Measurements from ENCODE around the gene ROMO1.

The ROMO1 gene

DNA sequence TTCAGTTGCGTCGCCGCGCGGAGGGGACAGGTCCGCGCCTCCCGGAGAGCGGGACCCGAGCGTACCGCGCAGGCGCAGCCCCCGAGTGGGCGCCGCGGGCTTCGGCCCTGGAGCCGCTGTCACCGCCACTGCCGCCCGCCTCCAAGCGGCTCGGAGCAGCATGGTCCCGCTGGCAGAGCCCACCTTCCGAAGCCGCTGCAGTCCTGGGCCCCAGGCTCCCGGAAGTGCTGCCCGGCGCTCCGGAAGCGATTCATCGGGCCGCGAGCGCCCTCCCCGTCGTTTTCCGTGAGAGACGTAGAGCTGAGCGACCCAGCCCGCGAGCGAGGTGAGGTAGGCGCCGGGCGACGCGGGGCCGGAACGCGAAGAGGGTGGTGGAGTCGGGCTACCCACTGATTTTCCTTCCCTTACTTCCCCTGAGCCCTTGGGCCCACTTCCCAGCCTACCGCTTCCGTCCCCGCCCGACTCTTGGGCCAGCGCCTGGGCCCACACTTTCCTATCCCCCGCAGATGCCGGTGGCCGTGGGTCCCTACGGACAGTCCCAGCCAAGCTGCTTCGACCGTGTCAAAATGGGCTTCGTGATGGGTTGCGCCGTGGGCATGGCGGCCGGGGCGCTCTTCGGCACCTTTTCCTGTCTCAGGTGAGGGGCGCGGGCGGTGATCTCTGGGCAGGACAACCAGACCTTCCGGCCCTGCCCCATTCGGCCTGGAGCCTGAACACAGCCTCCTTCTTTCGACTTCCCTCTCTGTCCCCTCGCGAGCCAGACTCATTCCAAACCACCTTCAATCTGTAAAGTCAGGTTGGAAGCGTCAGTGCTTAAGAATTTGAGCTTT, at the start of gene ROMO1, which contains the start of gene NFS1:
Gene ROMO1 (plus strand): TSS at position 279 of the 830 bp plus-strand sequence. CDS start 228 bp downstream, at position 507.
Gene NFS1 (minus strand): TSS at position 226 of the 830 bp plus-strand sequence. CDS start 64 bp downstream, at position 162.
- peak; percentile 86 for DNase-seq (ENCODE audit: low spot score)

DNA sequence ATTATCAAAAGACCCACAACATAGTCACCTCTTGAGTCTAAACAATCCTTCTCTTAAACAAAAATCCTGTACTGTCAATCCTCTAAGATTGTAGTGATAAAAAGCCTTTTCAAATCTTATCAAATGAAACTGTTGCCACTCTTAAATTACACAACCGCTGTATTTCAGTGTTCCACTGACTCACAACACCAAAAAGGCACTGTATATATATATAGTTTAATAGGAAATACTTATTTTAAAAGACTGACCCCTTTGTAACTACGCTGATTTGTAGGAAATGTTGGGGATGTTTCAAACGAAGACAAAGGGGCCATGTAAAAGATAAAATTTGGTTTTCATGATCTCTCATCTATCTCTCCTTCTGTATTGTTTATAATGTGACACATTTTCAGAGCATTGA, 48.6 kb upstream of the ROMO1 start:
- no peak for DNase-seq (ENCODE audit: low spot score)

DNA sequence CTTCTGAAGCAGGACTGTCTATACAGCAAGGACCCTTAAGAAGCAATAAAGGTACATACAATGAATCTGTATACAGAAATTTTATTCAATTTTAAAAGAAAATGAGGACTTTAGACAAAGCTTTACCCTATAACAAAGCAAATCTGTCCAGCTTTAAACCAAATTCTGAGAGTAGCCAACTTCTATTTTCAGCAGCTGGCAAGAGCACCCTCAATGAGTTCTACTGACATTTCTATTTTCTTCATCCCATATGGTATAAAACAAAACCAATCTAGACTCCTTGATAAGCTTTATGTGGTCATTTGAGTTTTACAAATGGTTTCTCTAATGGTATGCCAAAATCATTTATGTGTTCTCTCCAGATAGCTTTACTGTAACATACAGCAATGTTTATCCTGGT, 47.2 kb upstream of the ROMO1 start:
- no peak for DNase-seq (ENCODE audit: low spot score)

DNA sequence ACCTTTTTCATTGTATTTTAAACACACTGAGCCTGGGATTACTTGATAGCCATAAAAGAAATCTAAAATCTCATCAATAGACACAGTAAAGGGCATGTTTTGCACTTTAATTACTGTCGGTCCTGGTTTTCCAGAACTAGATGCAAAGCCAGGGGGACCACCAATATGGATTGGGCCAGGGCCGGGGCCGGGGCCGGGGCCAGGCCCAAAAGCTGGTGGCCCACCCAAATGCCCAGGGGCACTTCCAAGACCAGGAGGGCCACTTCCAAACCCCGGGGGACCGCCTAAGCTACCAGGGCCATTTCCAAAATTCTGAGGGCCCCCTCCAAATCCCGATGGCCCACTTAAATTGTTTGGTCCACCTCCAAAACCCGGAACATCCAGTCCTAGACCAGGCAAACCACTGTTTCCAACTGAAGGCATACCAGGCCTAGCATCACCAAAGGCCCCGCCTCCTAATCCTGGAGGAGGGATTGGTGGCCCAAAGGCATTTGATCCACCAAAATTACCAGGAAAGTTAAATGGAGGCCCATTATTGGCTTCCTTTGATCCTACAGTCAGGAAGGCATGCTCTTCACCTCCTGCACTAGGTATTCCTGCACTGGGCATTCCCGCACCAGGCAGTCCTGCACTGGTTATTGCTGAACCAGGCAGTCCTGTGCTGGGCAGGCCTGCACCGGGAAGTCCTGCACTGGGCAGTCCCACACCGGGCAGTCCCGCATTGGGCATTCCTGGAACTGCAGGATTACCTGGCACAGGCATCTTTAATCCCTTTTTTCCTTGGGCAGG, 46.4 kb upstream of the ROMO1 start:
- DNase-seq (ENCODE audit: low spot score), result no peak

DNA sequence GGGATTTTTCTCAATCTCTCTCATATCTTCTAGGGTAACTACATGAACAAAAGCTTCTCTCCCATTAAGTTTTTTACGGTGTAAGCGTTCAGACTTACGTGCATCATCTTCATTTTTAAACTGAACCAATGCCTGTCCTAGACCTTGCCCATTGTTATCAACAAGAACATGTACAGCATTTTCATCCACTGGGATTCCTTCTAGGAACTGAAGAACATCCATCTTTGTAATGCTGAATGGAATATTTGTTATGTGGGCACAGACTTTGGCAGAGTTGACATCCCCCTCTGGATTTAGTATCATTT, 45.8 kb upstream of the ROMO1 start:
- no peak for DNase-seq (ENCODE audit: low spot score)

DNA sequence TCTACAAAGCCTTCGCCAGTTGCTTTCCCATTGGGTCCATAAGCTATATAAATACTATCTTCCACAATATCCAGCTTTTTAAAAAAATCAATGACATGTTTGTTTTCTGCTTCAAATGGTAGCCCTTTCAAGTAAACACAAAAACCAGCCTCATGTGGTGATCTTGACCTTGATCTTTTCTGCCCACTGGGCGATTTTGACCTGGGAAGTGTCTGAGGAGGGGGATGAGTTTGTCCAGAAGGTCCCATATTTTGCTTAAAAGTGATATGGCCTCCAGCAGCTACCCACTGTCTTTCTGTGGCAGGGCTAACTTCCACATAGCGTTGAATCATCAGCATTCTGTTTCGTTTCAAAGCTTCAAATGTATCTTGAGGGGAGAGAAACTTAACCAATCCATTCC, 45.3 kb upstream of the ROMO1 start:
- DNase-seq (ENCODE audit: low spot score), result no peak

DNA sequence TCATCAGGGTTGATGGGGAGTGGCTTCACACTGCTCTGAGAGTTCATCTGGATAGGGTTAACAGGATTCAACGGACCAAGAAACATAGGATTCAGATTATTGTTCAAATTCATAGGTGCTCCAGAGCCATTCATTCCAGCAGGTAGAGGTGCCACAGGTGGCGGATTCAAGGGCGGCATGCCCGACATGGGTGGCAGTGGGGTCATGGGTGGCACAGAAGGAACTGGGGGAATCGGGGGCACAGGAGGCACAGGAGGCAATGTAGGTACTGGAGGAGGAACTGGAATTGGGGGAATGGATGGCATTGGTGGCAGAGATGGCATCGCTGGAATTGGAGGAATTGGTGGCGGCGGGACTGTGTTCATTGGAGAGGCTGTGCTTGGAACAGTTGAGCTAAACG, 44.8 kb upstream of the ROMO1 start:
- DNase-seq (ENCODE audit: low spot score), result no peak

DNA sequence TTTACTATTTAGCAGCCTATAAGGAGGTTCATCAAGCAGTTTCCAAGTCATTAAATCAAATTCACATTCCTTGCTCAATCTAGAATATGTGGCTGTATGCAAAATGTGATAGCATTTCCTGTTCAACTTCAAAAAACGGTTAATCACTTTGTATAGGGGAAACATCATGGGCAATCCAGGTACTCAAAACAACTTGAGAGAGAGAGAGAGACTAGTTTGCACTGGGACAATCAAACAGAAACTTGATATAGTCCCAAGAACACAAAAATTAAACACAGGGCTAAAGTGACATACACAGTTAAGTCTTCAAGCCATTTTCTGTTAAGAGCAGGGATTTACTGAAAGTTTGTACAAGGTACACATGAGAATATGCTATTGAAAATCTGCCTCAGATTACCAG, 41.9 kb upstream of the ROMO1 start:
- DNase-seq (ENCODE audit: low spot score), result no peak

DNA sequence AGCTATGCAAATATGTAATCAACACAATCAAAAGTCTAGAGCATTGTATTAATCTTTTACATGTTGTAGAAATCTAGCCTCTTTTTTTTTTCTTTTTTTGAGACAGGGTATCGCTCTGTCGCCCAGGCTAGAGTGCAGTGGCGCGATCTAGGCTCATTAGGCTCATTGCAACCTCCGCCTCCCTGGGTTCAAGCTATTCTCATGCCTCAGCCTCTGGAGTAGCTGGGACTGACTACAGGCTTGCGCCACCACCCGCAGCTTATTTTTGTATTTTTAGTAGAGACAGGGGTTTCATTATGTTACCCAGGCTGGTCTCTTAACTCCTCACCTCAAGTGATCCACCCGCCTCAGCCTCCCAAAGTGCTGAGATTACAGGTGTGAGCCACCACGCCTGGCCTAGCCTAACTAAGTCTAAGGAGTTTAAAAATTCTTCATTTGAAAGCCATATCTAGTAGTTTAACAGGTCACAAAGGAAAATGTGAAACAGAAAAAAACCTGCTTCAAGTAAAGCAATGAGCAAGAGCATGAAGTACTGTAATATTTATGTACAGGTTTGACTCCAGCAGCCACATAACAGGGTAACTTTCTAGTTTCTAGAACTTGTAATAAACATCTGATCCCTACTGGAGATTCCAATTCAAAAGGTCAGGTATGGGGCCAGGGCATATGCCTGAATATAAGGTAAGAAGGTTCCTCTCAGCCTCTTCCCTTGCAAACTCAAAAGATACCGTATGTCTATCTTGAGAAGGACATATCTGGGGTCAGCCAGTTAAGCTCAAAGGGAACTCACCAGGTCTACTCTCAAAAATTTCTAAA, 38.9 kb upstream of the ROMO1 start:
- no peak for DNase-seq (ENCODE audit: low spot score)

DNA sequence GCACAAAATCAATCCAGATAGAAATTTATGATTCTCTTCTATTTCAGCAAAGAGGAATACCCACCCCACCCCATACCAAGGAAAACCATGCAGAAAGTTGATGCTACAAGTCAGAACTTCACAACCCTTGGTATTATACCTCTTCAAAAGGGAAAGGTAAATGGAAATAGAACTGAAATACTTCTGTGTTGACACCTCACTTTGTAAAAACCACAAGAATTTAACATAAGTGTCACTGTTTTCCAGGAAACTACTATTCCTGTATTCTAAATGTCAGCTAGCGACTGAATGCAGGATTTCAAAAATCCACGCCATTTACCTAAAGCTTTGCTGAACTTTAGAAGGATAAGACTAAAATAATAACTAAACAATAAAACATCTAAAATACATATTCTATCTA, 38.2 kb upstream of the ROMO1 start:
- DNase-seq (ENCODE audit: low spot score), result peak; percentile 64

DNA sequence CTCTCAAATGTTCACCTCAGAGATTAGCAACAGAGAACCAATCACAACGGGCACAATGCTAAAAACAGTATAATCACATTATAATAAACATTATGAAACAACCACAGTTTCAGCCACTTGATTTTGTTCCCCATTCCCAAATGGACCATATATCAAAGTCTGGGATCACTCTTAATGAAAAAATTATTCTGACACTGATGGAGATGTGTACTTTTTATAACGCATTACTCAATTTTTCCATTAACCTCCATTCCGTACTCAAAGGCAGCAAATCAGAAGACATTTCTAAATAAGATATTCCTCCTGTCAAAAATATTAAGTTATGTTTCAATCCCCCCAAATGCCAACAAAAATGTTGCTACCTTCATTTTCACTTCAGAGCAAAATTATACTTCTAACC, 37.3 kb upstream of the ROMO1 start:
- no peak for DNase-seq (ENCODE audit: low spot score)

DNA sequence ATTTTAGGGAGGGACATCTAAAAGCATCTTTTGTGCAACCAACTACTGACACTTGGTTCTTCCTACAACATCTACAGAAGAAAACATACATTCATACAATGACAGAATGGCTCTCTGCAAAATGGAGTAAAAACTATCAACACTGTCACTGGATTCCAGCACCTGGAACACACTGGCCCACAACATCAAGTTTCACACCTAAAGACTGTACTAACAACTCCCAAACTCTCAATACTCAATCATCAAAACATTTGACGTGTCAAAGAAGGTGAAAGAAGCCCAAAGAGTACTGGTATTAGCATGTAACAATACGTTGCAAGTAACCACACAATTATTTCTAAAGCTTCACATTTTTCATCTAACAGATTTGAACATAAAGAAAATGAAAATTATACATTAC, 36.7 kb upstream of the ROMO1 start:
- no peak for DNase-seq (ENCODE audit: low spot score)

DNA sequence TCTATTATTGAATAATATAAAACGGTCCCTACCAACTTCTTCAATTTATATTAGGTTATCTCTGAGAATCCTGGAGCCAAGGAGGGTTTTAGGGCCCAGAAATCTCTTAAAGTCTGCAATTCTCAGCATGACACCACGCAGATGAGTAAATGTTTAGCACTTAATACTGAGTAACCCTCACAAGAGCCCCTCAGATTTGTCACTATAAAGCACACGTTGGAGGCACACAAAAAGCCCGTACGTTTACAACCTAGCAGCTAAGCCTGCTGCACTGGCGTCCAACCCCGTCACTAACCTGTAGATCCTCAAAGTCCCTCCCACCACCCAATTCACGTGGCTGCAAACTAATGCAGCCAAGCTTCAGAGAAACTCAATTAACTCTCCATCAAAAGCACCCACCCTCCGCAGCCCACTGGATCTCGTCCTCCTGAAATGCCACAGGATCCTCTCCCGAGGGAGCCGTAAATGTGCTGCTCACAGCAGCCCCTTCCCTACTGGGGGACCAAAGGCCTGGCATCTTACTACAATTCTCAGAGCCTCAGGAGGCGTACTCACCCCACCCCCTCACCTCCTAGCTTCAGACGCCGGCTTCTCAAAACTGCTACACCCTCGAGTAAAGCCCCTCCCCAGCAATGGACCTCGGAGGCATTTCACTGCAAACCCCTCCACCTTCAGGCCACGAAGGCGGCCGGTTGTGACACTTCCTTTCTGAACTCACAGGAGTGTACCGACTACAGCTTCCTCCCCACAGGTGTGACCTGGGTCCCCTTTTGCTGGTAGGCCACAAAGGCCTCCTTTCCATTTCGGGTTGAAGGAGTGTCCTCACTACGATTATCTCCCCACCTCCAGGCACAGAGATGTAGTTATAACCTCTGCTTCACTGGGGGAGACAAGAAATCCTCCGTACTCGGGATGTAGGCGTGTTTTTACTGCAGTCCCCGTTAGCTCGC, 35.4 kb upstream of the ROMO1 start:
- DNase-seq (ENCODE audit: low spot score), result peak; percentile 45

DNA sequence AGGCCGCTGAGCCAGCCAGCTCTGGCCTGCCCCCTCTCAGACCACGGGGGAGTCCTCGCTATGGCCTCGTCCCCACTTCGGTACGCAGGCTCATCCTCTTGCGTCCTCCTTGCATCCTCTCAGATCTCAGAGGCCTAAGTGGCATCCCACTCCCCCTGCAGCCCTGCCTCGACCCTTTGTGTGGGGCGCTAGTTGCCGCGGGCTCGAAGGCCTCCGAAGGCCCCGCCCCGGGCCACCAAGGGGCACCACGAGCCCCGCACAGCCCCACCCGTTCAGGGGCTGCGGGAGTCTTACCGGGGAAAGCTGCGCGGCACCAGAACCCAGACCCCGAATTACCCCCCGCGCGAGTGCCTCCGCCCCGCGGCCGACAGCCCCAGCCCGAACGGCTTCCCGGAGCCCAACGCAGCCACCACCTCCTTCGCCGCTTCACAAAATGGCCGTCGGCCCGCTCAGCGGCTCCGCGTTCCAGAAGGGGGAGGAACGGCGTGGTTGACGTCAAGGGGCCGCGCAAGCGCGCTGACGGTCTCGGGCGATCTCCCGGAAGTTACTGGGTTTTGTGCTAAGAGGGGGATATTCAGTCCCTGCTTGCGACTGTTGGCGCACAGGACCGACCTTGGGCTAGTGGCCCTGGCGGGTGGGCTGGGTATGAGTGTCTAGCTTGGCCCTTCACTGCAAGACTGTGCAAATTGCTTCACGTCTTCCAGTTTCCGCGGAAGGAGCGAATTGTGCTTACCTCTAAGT, 34.6 kb upstream of the ROMO1 start, which contains the start of the genes CPNE1 and RBM12:
Gene CPNE1 (minus strand): TSS at position 435 of the 741 bp plus-strand sequence. CDS start 31,977 bp downstream, outside the sequence.
Gene RBM12 (minus strand): TSS at position 435 of the 741 bp plus-strand sequence. CDS start 9,578 bp downstream, outside the sequence.
- DNase-seq (ENCODE audit: low spot score), result peak; percentile 93

DNA sequence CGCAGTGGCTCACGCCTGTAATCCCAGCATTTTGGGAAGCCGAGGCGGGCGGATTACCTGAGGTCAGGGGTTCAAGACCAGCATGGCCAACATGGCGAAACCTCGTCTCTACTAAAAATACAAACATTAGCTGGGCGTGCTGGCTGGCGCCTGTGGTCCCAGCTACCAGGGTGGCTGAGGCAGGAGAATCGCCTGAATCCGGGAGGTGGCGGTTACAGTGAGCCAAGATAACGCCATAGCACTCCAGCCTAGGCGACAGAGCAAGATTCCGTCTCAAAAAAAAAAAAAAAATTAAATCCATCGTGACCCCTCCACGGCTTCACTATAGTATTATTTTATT, 33.3 kb upstream of the ROMO1 start:
- DNase-seq (ENCODE audit: low spot score), result no peak

DNA sequence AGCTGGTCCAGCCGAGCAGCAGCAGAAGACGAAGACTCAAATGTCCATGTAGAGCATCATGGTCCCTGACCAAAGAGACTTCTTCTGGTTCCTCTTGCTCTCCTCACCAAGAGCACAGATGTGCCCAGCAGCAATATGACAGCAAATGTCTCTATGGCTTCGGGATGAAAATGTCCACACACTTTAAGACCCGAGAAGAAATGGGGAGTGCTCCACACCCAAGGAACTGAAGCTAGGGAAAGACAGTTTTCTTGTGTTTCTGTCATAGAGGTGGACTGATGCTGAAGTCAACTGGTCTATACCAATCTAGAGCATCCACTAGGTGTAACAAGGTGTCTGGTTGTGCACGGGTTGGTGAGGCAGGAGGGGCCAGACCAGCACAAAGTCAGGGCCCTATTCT, 30.0 kb upstream of the ROMO1 start:
- DNase-seq (ENCODE audit: low spot score), result no peak

DNA sequence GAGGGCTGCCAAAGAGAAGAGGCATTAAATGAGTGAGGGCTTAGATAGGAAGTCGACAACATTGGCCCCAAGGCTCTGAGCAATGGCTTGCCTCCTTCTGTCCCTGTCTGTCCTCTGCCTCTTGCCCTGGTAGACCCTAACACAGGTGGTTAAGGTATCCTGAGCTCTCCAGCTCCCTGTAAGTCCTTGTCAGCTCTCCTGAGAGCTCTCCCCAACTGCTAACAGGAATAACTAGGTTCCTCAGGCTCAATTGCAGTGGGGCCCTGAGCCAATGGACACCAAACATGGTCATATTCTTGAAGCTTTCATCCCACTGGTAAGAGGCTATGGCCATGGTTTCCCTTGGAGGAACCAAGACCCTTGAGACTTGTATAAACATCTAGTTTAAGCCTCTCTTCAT, 29.5 kb upstream of the ROMO1 start:
- no peak for DNase-seq (ENCODE audit: low spot score)

DNA sequence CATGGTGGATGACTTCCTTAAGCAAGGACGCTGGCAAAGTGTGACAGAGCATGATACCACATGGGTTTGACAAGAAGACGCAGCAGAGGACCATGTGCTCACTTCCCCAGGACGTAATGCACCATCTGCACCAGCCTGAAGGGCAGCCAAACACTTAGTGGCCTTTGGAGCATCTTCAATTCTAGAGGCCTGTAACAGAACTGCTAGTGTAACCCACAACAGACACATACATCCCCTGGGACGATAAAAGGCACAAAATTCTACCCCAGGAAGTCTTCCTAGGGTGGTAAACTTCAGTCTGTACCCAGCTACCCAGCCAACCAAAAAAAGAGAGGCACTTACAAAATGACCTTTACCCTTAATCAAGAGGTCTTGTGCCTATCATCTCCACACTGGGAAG, 25.3 kb upstream of the ROMO1 start:
- DNase-seq (ENCODE audit: low spot score), result no peak

DNA sequence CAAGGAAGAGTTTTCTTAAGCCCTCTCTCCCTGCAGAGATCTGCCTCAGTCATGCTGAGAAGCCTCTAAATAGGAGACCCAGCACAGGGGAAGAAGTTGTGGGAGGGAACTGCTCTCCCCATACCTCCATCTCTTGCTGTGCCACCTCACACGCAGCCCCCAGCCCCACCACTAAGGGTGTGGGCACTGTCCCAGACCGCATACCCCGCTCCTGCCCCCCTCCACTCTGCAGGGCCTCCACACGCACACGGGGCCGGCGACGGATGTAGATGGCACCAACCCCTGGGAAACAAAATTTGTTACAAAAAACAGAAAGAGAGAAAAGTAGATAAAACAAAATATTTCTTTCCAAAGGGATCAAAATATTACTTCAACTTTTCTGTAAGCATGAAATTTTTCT, 24.3 kb upstream of the ROMO1 start:
- no peak for DNase-seq (ENCODE audit: low spot score)

DNA sequence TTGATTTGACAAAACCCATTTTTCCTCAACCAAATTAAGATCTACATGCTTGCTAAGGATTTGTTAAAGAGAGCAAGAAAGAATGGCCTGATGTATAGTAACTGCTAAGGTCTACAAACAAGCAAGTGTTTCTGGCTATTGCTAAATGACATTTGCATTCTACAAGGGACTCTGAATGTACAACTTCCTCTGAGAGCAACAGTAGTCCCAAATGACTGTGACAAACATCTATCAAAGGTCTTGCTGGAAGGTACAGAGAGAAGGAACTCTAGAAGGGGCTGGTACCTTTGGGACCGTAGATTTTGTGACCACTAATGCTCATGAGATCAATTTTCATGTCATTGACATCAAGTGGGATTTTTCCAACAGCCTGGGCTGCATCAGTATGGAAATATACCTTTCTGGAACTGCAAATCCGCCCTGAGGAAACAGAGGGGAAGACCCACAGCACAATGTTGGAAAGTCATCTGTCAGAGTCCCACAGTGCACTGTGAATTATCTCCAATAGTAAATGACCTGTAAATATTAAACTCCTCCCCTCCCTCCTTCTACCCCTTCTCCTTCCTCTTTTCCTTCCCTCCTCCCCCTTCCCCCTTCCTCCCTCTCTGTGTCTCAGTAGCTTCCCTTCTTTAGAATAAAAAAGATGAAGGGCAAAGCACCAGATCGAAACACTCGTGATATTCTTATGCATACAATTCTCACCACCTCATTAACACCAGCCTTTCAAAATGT, 18.6 kb upstream of the ROMO1 start:
- no peak for DNase-seq (ENCODE audit: low spot score)
